Large intestine (tissue), 3 donors: ENCODE data around the gene EIPR1. TPM values are rescaled to one million over a fixed set of nuclear protein-coding genes. Genes with fewer than 3 reads are reported as not detected.

Source experiments
- DNase-seq, 2 donors: peaks; one replicate each; pipeline versions ENCODE4 v3.0.0 to v3.0.0-alpha.2; 2013
- H3K27ac ChIP-seq: one replicate; pipeline ENCODE4 v1.5.1; 2013; ENCODE audit warnings: low read length
- H3K27me3 ChIP-seq: 2 replicates; pipeline ENCODE4 v1.6.1; 2013; ENCODE audit warnings: low read length; ENCODE audit not compliant: control insufficient read depth, insufficient read depth
- H3K36me3 ChIP-seq: 2 replicates; pipeline ENCODE4 v1.6.1; 2013; ENCODE audit warnings: low read length; ENCODE audit not compliant: control insufficient read depth, insufficient read depth
- H3K4me1 ChIP-seq: one replicate; pipeline ENCODE4 v1.6.1; 2013; ENCODE audit warnings: low read length; ENCODE audit not compliant: control insufficient read depth, insufficient read depth
- H3K4me3 ChIP-seq: one replicate; pipeline ENCODE4 v1.5.1; 2013; ENCODE audit warnings: low read length
- H3K9me3 ChIP-seq: one replicate; pipeline ENCODE4 v1.6.1; 2013; ENCODE audit warnings: mild to moderate bottlenecking, low read depth, low read length, moderate library complexity; ENCODE audit not compliant: control insufficient read depth
- WGBS: methylation state at CpG from one replicate; pipeline ENCODE4 v1.1.5; 2013; ENCODE audit warnings: low lambda C conversion rate; ENCODE audit not compliant: insufficient coverage; 5-methylcytosine and 5-hydroxymethylcytosine counted together
- polyA plus RNA-seq: library from polyadenylated mRNA; unstranded; fragments of 120-200 nt; gene quantifications from one replicate; pipeline ENCODE4 v1.2.1, GENCODE V29; 2013

Gene EIPR1
- polyA plus RNA-seq, 1 donor = 22.5 TPM

GRCh38 chr2:3178578-3179031, 199.0 kb downstream of the EIPR1 start:
- no CpG with 5 or more reads among the region's 7 CpGs for WGBS
- Histone ChIP-seq H3K27ac (no peak overlapping the region), H3K4me3 (no peak overlapping the region), H3K27me3 (no peaks in the 10 kb centered on the region), H3K36me3 (peaks cover 12% of the 10 kb centered on the region), H3K4me1 (no peaks in the 10 kb centered on the region), H3K9me3 (peaks cover 16% of the 10 kb centered on the region)
- DNase-seq = no peak

GRCh38 chr2:3177891-3178577, 199.6 kb downstream of the EIPR1 start:
- Histone ChIP-seq H3K4me3 (no peak overlapping the region), H3K4me1 (no peaks in the 10 kb centered on the region), H3K27me3 (no peaks in the 10 kb centered on the region), H3K36me3 (peaks cover 13% of the 10 kb centered on the region), H3K9me3 (peaks cover 16% of the 10 kb centered on the region), H3K27ac (no peak overlapping the region)
- DNase-seq = no peak
- WGBS = 100% methylated on average over 2 of the region's 10 CpGs

DNA sequence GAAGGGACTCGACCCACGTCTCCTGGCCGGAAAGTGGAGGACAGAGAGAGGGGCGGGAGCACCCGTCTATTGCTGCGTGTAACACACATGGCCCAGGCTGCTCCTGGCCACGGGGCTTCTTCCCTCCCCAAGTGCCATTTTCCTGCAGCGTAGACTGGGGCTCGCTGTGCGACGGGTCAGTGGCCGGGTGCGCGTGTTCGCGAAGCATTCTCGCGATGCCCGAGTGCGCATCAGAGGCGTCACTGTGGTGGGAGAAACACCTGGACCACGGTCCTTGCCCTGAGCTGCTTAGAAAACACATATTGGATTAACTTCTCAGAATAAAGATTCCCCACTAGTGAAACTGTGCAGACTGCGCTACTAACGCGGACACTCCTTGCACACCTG, 200.8 kb downstream of the EIPR1 start:
- no peak for DNase-seq
- H3K27ac ChIP-seq = no peak overlapping the region
- no CpG with 5 or more reads among the region's 25 CpGs for WGBS
- H3K4me3 ChIP-seq = no peak overlapping the region
- peaks cover 19% of the 10 kb centered on the region for H3K36me3 ChIP-seq
- no peaks in the 10 kb centered on the region for H3K4me1 ChIP-seq
- peaks cover 12% of the 10 kb centered on the region for H3K9me3 ChIP-seq
- H3K27me3 ChIP-seq = no peaks in the 10 kb centered on the region

- Histone ChIP-seq H3K9me3 (peaks cover 12% of the 10 kb centered on the region), H3K4me3 (no peak overlapping the region), H3K36me3 (peaks cover 22% of the 10 kb centered on the region), H3K4me1 (no peaks in the 10 kb centered on the region), H3K27me3 (no peaks in the 10 kb centered on the region), H3K27ac (no peak overlapping the region)
- WGBS = no CpG with 5 or more reads among the region's 23 CpGs
- no peak for DNase-seq
These were observed 201.3 kb downstream of the EIPR1 start for GRCh38 chr2:3176071-3176868.

DNA sequence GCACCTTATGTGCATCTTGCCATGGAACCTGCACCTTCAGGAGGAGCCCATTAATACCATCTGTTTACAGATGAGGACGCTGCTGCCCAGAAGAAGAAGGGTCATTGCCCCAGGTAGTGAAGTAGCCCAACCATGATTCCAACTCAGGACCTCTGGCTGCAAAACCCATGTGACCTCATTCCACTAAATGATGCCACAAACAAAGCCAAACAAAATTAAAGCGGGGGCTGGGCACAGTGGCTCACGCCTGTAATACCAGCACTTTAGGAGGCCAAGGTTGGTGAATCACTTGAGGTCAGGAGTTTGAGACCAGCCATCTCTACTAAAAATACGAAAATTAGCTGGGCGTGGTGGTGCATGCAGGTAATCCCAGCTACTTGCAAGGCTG, 202.1 kb downstream of the EIPR1 start:
- H3K4me1 ChIP-seq = no peaks in the 10 kb centered on the region
- H3K4me3 ChIP-seq = no peak overlapping the region
- H3K36me3 ChIP-seq = peaks cover 22% of the 10 kb centered on the region
- no peaks in the 10 kb centered on the region for H3K27me3 ChIP-seq
- peaks cover 6% of the 10 kb centered on the region for H3K9me3 ChIP-seq
- DNase-seq = no peak
- WGBS = no CpG with 5 or more reads among the region's 5 CpGs
- no peak overlapping the region for H3K27ac ChIP-seq

GRCh38 chr2:3174626-3175567, 202.7 kb downstream of the EIPR1 start:
- WGBS = no CpG with 5 or more reads among the region's 26 CpGs
- no peak for DNase-seq
- Histone ChIP-seq H3K27me3 (no peaks in the 10 kb centered on the region), H3K4me3 (no peak overlapping the region), H3K27ac (no peak overlapping the region), H3K4me1 (no peaks in the 10 kb centered on the region), H3K36me3 (peaks cover 22% of the 10 kb centered on the region), H3K9me3 (peaks cover 3% of the 10 kb centered on the region)

- WGBS = no CpG with 5 or more reads among the region's 14 CpGs
- DNase-seq = no peak
- H3K27ac ChIP-seq = no peak overlapping the region
- H3K27me3 ChIP-seq = no peaks in the 10 kb centered on the region
- H3K4me1 ChIP-seq = no peaks in the 10 kb centered on the region
- H3K4me3 ChIP-seq = no peak overlapping the region
- H3K9me3 ChIP-seq = peaks cover 3% of the 10 kb centered on the region
- peaks cover 22% of the 10 kb centered on the region for H3K36me3 ChIP-seq
These were observed 204.6 kb downstream of the EIPR1 start for GRCh38 chr2:3173031-3173430.

DNA sequence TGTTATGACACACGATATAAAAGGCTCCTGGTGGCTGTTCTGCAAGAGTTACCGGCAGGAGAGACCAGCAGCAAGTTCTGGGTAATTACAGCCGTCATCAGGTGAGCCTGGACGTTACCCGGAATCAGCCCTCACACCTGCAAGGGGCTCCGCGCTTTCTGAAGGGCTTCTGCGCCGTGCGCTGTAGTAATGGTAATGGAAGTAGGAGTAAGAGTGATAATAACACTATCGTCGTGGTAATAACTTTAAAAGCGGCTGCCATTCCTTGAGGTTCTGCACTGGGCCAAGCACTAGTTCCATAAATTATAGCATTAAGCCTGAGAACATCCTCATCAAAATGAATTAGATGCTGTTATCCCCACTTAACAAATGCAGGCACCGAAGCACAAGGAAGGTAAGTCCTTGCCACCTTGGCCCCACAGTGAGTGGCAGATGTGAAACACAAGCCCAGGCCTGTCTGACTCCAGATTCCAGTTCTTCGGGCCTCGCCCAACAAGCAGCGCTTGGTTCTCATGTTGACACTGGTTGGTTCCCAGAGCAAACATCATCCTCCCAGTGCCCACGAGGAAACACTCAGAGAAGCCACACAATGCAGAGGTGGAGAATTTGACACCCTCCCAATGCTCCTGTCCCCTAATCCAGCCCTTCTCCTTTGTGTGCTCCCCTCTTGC, 205.2 kb downstream of the EIPR1 start:
- WGBS = no CpG with 5 or more reads among the region's 18 CpGs
- Histone ChIP-seq H3K36me3 (peaks cover 22% of the 10 kb centered on the region), H3K9me3 (peaks cover 3% of the 10 kb centered on the region), H3K27me3 (no peaks in the 10 kb centered on the region), H3K4me1 (no peaks in the 10 kb centered on the region), H3K4me3 (no peak overlapping the region), H3K27ac (no peak overlapping the region)
- no peak for DNase-seq

DNA sequence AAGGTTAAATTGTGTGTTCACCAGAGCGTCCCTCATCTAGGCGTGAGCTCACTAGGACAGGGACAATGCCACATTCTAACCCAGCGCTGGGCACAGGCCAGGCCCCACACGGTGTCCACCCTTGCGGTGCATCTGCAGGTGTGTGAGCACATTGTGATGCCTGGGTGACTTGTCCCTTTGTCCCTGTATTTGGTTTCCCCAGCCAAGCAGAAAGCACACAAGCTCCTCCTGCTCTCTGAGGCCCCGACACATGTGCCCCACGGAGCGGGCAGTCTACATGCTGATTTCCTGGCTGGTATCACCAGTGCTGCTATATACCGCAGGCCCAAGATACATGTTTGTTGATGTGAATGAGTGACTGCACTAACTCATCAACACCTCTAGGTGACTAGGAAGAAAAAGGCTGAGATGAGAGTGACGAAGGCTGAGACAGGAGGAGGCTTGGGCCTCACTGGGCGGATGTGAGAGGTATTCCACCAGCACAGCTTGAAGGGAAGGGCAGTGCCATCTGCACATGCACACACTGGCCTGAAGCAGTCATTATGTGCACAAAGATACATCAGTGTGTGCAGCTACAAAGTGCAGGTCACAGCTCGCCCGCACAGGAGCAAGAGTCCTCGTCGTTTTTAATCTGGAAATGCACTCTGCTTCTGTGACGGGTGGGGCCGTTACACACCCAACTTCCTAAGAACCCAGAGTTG, 205.9 kb downstream of the EIPR1 start:
- H3K4me1 ChIP-seq = no peaks in the 10 kb centered on the region
- peaks cover 3% of the 10 kb centered on the region for H3K9me3 ChIP-seq
- H3K4me3 ChIP-seq = no peak overlapping the region
- DNase-seq = no peak
- no peaks in the 10 kb centered on the region for H3K27me3 ChIP-seq
- H3K27ac ChIP-seq = no peak overlapping the region
- 100% methylated on average over 1 of the region's 17 CpGs for WGBS
- H3K36me3 ChIP-seq = peaks cover 15% of the 10 kb centered on the region
